GM12892 (cell line): Measurements from ENCODE around the gene SPP1.

ENCODE experiments used
- POLR2AphosphoS5 ChIP-seq: IDR thresholded peaks from 2 replicates; pipeline ENCODE4 v1.6.1; 2011; ENCODE audit warnings: low read depth, low read length, control low read depth
- TAF1 ChIP-seq: IDR thresholded peaks from 2 replicates; pipeline ENCODE4 v1.6.1; 2011; ENCODE audit warnings: low read depth, mild to moderate bottlenecking, control low read depth, low read length, borderline replicate concordance

- TF ChIP-seq TAF1 (no peak), POLR2AphosphoS5 (no peak)
Measured at GRCh38 chr4:87967193-87967592, 8.3 kb upstream of the SPP1 start.
